Occipital lobe (tissue), 3 donors: Measurements from ENCODE around the gene NT5C3A. TPM values are rescaled to one million over a fixed set of nuclear protein-coding genes. Genes with fewer than 3 reads are reported as not detected.
"Not testable (repeated sequence)": the region's sequence is repeated elsewhere in the genome, so short reads cannot be mapped to it uniquely, and the experiment has no call there.

ENCODE experiments used
- DNase-seq: peaks from one replicate; lab custom pipeline; 2025; lab: John Stamatoyannopoulos, UW
- small RNA-seq: library from RNA; depleted of rRNA; stranded (forward); fragments of <200 nt; gene quantifications from one replicate; pipeline ENCODE3, GENCODE V24; 2014
- total RNA-seq: library from RNA; depleted of rRNA; stranded (reverse); fragments of >200 nt; gene quantifications from one replicate; pipeline ENCODE4 v1.2.3, GENCODE V29; 2014

The NT5C3A gene
- total RNA-seq, 1 donor from 2014 or later, result 99.2 TPM

GRCh38 chr7:32979902-32980301 is 82.7 kb downstream of the NT5C3A start:
- DNase-seq, result not testable (repeated sequence)

GRCh38 chr7:32979246-32979645 is 83.3 kb downstream of the NT5C3A start:
- DNase-seq, result not testable (repeated sequence)

- not testable (repeated sequence) for DNase-seq
Observed at GRCh38 chr7:32977159-32977558, 85.4 kb downstream of the NT5C3A start.

- DNase-seq, result not testable (repeated sequence)
Observed at GRCh38 chr7:32971967-32972366, 90.6 kb downstream of the NT5C3A start.

- not testable (repeated sequence) for DNase-seq
Observed at GRCh38 chr7:32967268-32967582, 95.4 kb downstream of the NT5C3A start.

- not testable (repeated sequence) for DNase-seq
Observed at GRCh38 chr7:32966489-32967267, 95.9 kb downstream of the NT5C3A start.

GRCh38 chr7:32964461-32965159 is 98.0 kb downstream of the NT5C3A start:
- not testable (repeated sequence) for DNase-seq

Small RNAs within 50 kb of the gene (small RNA-seq; reads per million reads assigned to genes)
- not detected for gene RN7SL505P
- gene RNU6-388P, result not detected
- gene RPS29P14, result not detected

Other genes starting within 250 kb of the NT5C3A start
- 113 TPM for gene KBTBD2, start 171.0 kb downstream of the NT5C3A start, total RNA-seq
- 29.0 TPM for gene FKBP9, start 105.3 kb downstream of the NT5C3A start, total RNA-seq
- 6.6 TPM for gene RP9, start 46.6 kb upstream of the NT5C3A start, total RNA-seq
- 103 TPM for gene BBS9, start 66.8 kb upstream of the NT5C3A start, total RNA-seq